NCI-H446 (cell line): ENCODE data around the gene STKLD1.
"Not testable (repeated sequence)": the region's sequence is repeated elsewhere in the genome, so short reads cannot be mapped to it uniquely, and the experiment has no call there.

ENCODE experiments used
- DNase-seq, 2 experiments: peaks; one replicate each; lab custom pipeline; 2025; lab: John Stamatoyannopoulos, UW

Gene STKLD1

GRCh38 chr9:133386338-133386737 is 10.2 kb downstream of the STKLD1 start:
- DNase-seq: no peak

- DNase-seq: no peak
Observed at GRCh38 chr9:133387680-133388079, 11.5 kb downstream of the STKLD1 start.

GRCh38 chr9:133389025-133389557 is 12.9 kb downstream of the STKLD1 start:
- no peak for DNase-seq

- DNase-seq: no peak
Observed at GRCh38 chr9:133389562-133389961, 13.4 kb downstream of the STKLD1 start.

- DNase-seq: no peak
Observed at GRCh38 chr9:133390713-133391112, 14.5 kb downstream of the STKLD1 start.

DNA sequence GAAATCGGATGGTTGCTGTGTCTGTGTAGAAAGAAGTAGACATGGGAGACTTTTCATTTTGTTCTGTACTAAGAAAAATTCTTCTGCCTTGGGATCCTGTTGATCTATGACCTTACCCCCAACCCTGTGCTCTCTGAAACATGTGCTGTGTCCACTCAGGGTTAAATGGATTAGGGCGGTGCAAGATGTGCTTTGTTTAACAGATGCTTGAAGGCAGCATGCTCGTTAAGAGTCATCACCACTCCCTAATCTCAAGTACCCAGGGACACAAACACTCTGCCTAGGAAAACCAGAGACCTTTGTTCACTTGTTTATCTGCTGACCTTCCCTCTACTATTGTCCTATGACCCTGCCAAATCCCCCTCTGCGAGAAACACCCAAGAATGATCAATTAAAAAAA is 15.3 kb downstream of the STKLD1 start:
- not testable (repeated sequence) for DNase-seq

- DNase-seq: not testable (repeated sequence)
Observed at GRCh38 chr9:133392308-133392707, 16.1 kb downstream of the STKLD1 start.

DNA sequence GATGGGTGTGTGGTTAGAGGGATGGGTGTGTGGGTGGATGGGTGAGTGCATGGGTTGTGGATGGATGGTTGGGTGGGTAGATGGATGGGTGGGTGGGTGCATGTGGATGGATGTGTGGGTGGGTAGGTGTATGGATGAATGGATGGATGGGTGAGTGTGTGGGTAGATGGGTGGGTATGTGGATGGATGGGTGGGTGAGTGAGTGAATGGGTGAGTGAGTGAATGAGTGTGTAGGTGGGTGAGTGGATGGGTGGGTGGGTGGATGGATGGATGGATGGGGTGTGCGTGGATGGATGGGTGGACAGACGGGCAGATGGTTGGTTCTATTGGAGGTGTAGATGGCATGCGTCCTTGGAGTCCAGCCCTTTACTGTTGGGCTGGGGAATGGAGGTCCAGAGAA is 17.2 kb downstream of the STKLD1 start:
- DNase-seq: no peak

DNA sequence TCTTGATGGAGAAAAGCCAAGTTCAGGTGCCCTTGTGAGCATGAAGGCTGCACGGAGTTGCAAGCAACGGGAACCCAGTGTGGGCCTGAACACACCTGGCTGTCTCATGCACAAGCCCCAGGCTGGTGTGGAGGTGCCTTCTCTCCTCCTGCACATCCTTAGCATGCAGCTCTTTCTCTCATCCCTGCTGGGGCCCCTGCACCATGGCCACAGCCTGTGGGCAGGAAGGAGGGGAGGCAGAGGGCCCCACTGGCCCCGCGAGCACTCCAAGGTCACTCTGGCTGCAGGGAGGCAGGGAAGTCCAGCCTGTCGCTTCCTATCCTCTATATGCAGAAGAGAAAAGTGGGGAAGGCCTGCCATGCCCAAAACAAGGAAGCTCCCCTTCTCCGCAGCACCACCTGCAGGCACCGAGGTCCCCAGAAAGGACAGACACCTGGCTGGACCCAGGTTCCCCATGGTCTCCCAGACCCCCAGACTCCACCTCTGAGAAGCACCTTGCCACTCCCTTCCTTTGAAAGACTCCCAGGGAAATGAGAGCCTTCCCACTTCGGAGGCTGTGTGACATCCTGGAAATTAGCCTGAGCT is 18.6 kb downstream of the STKLD1 start:
- no peak for DNase-seq

DNA sequence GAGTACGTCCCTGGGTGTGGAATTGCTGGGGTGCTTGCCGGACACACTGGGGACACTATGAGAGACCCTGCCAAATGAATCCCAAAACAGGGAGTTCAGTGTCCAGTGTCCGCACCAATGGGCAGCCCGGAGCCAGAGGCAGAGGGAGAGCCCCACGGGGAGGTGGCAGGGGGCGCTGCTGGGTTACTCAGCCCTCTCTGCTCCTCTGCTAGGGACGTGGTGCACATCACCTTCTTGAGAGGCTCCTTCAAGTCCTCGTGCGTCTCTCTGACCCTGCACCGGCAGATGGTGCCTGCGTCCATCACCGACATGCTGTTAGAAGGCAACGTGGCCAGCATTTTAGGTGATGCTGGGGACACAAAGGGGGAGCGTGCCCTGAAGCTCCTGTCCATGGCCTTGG is 20.8 kb downstream of the STKLD1 start:
- no peak for DNase-seq

DNA sequence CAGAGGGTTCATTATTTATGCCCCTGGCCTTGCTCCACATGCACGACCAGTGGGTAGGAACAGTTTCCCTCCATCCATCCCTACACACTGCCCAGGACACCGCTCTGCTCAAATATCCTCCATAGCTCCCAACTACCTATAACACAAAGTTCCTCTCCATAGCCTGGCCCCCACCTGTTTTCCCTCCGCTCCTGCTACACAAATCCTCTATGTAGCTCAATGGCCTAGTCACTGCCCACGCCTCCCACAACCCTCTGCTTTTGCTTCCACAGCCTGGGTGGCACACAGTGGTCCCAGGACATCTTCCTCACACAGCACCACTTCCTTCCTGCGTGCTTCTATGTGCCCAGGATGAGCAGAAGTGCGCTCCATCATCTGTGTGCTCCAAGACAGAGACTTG is 21.2 kb downstream of the STKLD1 start:
- DNase-seq: no peak

- no peak for DNase-seq
Observed at GRCh38 chr9:133397895-133398294, 21.7 kb downstream of the STKLD1 start.

DNA sequence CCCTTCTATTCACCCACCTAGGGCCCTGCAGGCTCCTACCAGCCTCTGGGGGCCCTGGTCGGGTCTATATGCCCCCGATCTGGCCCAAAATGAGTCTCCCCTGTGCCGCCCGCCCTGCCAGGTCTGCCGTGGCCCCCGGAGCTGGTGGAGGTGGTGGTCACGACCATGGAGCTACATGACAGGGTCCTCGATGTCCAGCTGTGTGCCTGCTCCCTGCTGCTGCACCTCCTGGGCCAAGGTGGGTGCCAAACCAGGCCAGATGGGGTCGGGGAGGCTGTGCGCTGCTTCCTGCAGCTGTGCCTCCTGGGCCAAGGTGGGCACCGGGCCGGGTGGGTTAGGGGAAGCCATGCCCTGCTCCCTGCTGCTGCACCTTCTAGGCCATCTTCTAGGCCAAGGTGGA is 24.1 kb downstream of the STKLD1 start:
- no peak for DNase-seq

- no peak for DNase-seq
Observed at GRCh38 chr9:133401588-133401987, 25.4 kb downstream of the STKLD1 start.

GRCh38 chr9:133402689-133403088 is 26.5 kb downstream of the STKLD1 start:
- no peak for DNase-seq

- DNase-seq: no peak
Observed at GRCh38 chr9:133403766-133404453, 27.7 kb downstream of the STKLD1 start.

GRCh38 chr9:133404454-133405002 is 28.4 kb downstream of the STKLD1 start:
- no peak for DNase-seq

DNA sequence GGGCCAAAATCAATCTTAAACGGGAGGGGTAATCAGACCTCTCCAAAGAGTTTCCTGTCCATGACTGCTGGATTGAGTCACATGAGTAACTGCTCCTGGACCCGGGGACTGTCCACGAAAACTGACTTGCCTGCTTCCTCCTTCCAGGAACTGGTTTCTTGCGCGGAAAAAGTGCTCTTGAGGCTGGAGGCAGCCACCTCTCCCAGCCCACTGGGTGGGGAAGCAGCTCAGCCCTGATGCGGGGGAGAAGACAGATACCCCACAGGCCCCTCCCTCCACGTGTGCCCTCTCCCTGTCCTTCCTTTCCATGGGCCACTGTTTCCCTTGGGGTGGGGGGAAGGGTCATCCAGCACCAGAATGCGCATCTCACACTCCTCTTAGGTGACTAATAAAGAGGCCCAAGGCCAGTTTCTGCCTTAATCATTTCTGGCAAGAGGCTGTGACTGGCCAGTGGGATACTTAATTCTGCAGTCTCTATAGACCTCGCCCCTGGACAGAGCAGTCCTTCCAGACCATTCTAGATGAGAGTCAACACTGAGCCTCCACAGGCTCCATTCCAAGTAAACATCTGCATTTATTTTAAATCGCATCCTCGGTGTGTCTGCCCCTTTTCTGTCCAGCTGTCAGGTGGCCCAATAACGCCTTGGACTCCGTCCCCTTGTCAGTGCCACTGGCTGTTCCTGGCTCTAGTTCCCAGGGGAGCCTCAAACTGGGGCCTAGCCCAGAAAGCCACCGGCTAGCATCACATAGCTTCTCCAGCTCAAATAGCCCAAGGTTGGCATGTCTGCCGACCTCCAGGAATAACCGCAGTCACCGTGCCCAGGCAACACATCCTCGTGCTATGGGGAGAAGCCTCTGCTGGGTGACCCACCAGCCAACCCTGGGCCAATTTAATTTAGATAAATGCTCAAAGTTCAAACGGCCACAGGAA is 29.6 kb downstream of the STKLD1 start:
- no peak for DNase-seq

- peak in 1 of 2 experiments; percentile 16 for DNase-seq
Observed at GRCh38 chr9:133406480-133407307, 30.5 kb downstream of the STKLD1 start.

DNA sequence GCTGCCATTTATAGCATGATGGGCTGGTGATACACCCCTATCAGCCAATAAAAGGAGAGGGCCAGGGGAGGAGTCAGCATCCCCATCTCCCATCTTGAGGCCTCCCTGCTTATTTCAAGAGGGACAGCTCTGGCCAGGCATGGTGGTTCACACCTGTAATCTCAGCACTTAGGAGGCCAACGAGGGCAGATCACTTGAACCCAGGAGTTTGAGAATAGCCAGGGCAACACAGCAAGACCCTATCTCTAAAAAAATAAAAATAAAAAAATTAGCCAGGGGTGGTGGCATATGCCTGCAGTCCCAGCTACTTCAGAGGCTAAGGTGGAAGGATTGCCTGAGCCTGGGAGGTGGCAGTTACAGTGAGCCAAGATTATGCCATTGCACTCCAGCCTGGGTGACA is 31.9 kb downstream of the STKLD1 start:
- DNase-seq: no peak

DNA sequence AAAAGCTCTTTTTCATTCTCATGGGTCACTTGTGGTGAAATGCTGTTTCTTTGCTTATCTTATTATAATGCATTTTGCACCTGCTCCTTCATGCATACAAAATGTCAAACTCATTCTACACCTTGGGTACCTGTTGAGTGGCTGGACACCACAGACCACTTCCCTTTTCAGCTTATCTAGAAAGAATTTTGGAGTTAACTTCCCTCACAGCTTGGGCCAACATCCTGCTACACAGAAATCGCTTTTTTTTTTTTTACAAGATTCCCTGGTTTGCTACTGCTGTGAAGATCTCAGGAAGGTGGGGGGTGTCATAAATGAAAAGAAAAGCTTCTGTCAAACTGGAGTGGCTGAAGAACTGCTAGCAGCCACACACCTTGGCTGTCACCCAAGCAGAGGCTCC is 39.0 kb downstream of the STKLD1 start:
- DNase-seq: no peak
